Tibial artery (tissue), 4 donors: ENCODE measurements around the gene NLGN3.

ENCODE experiments used
- DNase-seq, 2 donors: peaks; one replicate each; pipeline ENCODE4 v3.0.0-alpha.2; 2019
- H3K27ac ChIP-seq, 2 donors: fragments of 200-600 bp; sonication (generic) in 1 of 2; 1 replicate in 1 of 2; 2 replicates in 1 of 2; pipeline ENCODE4 v1.5.1; 2018 to 2019; ENCODE audit warnings: mild to moderate bottlenecking in 1 of 2
- H3K27me3 ChIP-seq, 2 donors: fragments of 200-600 bp; sonication (generic) in 1 of 2; one replicate each; pipeline versions ENCODE4 v1.5.1 to v1.6.0; 2016 to 2019
- H3K36me3 ChIP-seq, 3 donors: fragments of 200-600 bp; sonication (generic) in 2 of 3; one replicate each; pipeline ENCODE4 v1.5.1; 2016 to 2019; ENCODE audit warnings: mild to moderate bottlenecking in 2 of 3
- H3K4me1 ChIP-seq, 4 donors: fragments of 200-600 bp; sonication (generic) in 2 of 4; 1 replicate in 3 of 4; 2 replicates in 1 of 4; pipeline ENCODE4 v1.5.1; 2016 to 2019
- H3K4me3 ChIP-seq, 2 donors: fragments of 200-600 bp; sonication (generic) in 1 of 2; 1 replicate in 1 of 2; 2 replicates in 1 of 2; pipeline ENCODE4 v1.5.1; 2018 to 2019; ENCODE audit warnings: mild to moderate bottlenecking in 2 of 2
- H3K9me3 ChIP-seq, 3 donors: fragments of 200-600 bp; sonication (generic) in 1 of 3; one replicate each; pipeline ENCODE4 v1.5.1; 2016 to 2019
- intact Hi-C: fragments of 100-400 bp; cut with DNase I; formaldehyde crosslinking; loops from one replicate; pipeline ENCODE4 v1.15.0; 2023; ENCODE audit warnings: low total_unique reads
- TF ChIP-seq, protein P1 (sequence below), 2 experiments: fragments of 200-600 bp in 1 of 2; fragments of 450-650 bp in 1 of 2; IDR thresholded peaks; one replicate each; pipeline ENCODE4 v1.5.1; 2017 to 2019; ENCODE audit warnings: antibody characterized with exemption in 2 of 2, mild to moderate bottlenecking in 1 of 2, moderate library complexity in 1 of 2

The NLGN3 gene

DNA sequence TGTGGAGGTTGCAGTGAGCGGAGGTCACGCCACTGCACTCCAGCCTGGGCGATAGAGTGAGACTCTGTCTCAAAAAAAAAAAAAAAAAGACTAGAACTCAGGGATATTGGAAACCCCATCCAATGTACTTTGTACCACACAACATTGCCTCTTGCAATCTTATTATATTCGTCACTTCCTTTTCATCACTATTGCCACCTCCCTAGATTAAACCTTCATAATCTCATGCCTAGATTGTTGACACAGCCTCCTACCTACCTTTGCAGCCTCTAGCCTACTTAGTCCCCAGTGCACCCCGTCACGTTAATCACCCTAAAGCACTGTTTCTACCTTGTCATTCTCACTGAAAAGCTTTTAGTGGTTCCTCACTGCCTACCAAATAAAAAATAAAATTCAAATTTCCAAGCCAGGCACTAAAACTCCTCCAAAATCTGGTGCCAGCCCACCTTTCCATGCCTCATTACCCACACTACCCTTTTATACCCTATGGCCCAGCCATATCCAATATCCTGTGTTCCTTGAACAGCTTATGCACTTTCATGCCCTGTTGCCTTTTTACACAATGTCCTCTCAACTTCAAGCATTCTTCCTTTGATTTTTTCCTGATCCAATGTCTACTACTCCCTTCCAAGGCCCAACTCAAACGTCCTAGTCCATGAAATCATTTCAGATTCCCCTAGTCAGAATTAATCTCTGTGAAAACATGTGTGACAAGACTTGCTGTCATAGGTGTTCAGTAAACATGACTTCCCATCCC, 54.8 kb downstream of the NLGN3 start:
- no peaks in the 10 kb centered on the region for H3K27me3 ChIP-seq
- no peaks in the 10 kb centered on the region for H3K36me3 ChIP-seq
- no peak overlapping the region for H3K27ac ChIP-seq
- no peaks in the 10 kb centered on the region for H3K9me3 ChIP-seq
- H3K4me1 ChIP-seq: no peaks in the 10 kb centered on the region
- TF ChIP-seq, protein P1, sequence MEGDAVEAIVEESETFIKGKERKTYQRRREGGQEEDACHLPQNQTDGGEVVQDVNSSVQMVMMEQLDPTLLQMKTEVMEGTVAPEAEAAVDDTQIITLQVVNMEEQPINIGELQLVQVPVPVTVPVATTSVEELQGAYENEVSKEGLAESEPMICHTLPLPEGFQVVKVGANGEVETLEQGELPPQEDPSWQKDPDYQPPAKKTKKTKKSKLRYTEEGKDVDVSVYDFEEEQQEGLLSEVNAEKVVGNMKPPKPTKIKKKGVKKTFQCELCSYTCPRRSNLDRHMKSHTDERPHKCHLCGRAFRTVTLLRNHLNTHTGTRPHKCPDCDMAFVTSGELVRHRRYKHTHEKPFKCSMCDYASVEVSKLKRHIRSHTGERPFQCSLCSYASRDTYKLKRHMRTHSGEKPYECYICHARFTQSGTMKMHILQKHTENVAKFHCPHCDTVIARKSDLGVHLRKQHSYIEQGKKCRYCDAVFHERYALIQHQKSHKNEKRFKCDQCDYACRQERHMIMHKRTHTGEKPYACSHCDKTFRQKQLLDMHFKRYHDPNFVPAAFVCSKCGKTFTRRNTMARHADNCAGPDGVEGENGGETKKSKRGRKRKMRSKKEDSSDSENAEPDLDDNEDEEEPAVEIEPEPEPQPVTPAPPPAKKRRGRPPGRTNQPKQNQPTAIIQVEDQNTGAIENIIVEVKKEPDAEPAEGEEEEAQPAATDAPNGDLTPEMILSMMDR (IDR thresholded peaks at IDR 0.05): no peak
- H3K4me3 ChIP-seq: no peak overlapping the region
- DNase-seq: no peak
- intact Hi-C loops: no loop called here

DNA sequence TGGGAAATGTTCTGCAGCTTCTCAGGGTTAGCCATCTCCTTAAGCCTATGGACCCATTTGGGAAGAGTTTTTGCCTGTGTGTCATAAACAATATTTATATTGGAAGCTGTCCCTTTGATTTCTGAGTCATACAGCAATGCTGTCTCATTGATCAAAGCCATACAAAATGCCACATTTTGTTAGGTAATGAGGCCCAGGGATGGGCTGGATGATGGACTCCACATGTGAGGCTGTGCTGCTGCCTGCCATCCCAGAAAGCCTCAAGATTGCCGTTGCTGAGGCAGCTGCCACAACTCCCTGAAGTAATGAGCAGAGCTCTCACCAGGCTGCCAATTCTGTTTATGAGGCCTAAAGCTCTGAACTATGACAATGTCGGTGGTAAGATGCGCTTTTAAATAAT, 66.2 kb downstream of the NLGN3 start:
- no peaks in the 10 kb centered on the region for H3K36me3 ChIP-seq
- H3K27ac ChIP-seq: no peak overlapping the region
- H3K9me3 ChIP-seq: no peaks in the 10 kb centered on the region
- TF ChIP-seq, protein P1 (IDR thresholded peaks at IDR 0.05): no peak
- intact Hi-C loops: no loop called here
- H3K4me3 ChIP-seq: no peak overlapping the region
- no peaks in the 10 kb centered on the region for H3K4me1 ChIP-seq
- no peaks in the 10 kb centered on the region for H3K27me3 ChIP-seq
- no peak for DNase-seq

DNA sequence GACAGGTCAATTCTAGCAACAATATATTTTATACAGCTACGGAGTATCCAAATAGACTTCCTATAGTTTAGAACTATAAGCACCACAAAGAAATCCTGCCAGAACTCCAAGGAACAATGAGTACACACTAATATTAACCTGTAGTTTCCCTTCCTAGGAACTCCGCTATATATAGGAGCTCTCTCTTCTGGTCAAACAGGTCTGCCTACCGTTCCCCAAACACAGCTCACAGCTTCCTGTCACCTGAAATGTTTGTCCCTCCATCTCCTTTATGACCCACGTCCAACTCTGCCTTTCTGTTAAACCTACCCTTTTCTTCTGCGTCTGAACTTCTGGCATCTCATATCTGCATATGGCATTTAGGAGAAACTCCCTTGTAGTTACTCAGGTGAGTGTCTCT, 67.9 kb downstream of the NLGN3 start:
- no peak for DNase-seq
- TF ChIP-seq, protein P1 (IDR thresholded peaks at IDR 0.05): no peak
- Histone ChIP-seq H3K4me3 (no peak overlapping the region), H3K27me3 (no peaks in the 10 kb centered on the region), H3K36me3 (no peaks in the 10 kb centered on the region), H3K9me3 (no peaks in the 10 kb centered on the region), H3K27ac (no peak overlapping the region), H3K4me1 (no peaks in the 10 kb centered on the region)
- intact Hi-C loops: no loop called here

DNA sequence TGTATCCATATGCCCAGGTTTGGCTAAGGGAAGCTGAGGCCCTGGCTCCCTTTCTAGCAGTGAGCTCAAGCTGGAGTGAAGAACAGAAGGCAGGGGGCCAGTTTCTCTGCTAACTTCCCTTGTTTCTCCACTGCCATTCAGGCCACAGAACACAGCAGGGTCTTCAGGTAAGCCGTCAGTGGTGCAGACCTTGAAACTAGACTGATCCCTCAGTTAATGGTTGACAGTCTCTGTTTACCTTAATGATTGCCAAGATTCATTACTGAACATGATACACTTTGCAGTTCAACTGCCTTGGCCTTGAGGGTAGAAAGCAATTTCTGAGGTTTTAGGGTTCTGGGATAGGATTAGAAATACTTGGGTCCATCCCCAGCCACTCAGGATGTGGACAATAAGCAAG, 69.5 kb downstream of the NLGN3 start:
- TF ChIP-seq, protein P1 (IDR thresholded peaks at IDR 0.05): no peak
- DNase-seq: no peak
- Histone ChIP-seq H3K4me3 (no peak overlapping the region), H3K27ac (no peak overlapping the region), H3K27me3 (no peaks in the 10 kb centered on the region), H3K4me1 (no peaks in the 10 kb centered on the region), H3K36me3 (no peaks in the 10 kb centered on the region), H3K9me3 (no peaks in the 10 kb centered on the region)
- intact Hi-C loops: no loop called here

DNA sequence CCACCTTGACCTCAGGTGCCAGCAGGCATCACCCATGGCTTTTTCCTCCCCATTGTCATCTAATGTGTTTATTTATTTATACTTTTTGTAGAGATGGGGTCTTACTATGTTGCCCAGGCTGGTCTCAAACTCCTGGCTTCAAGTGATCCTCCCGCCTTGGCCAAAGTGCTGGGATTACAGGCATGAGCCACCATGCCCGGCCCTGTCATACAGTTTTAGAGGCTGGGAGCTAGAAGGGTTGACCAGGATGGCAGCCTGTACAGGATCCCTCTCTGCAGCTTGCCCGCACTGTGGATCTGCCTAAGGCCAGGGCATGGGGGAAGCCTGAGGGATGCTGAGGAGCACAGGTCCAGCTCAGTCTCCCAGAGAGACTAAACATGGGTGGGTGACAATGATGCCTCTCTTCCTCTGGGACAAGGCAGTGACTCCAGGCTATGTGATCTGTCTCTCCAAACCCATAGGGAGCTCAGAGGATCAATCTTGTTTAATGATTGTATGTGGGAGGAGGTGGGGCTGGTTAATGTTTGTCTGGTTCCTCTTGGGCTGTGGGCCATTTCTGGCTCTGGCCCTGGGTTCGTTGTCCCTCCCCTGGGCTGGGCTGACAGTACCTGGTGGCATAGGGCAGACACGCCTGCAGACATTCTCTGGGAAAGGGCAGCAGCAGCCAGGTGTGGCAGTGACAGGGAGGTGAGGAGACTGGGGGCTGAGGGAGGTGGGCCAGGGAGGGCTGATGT, 70.1 kb downstream of the NLGN3 start:
- TF ChIP-seq, protein P1 (IDR thresholded peaks at IDR 0.05): no peak
- no peaks in the 10 kb centered on the region for H3K36me3 ChIP-seq
- no peak overlapping the region for H3K27ac ChIP-seq
- H3K9me3 ChIP-seq: no peaks in the 10 kb centered on the region
- H3K4me1 ChIP-seq: no peaks in the 10 kb centered on the region
- no peak for DNase-seq
- no peak overlapping the region for H3K4me3 ChIP-seq
- intact Hi-C loops: no loop called here
- H3K27me3 ChIP-seq: no peaks in the 10 kb centered on the region
